ENCODE data around the gene ADAMTS16. TPM values are rescaled to one million over a fixed set of nuclear protein-coding genes. Genes with fewer than 3 reads are reported as not detected.

The ADAMTS16 gene
- total RNA-seq, 3 donors from 2014 or later (not counting 1 experiment from before 2014, with no cell fraction given): not detected

- Mint-ChIP-seq H3K4me3 (no peak overlapping the region), H3K4me1 (no peaks in the 10 kb centered on the region), H3K36me3 (no peaks in the 10 kb centered on the region), H3K27ac (no peak overlapping the region), H3K9me3 (peaks cover 3 to 5% of the 10 kb centered on the region in 2 donors), H3K27me3 (ENCODE audit: low read depth in 2 of 2) (no peaks in the 10 kb centered on the region)
- Histone ChIP-seq H3K36me3 (ENCODE audit: control insufficient read depth, insufficient read depth, low read length) (no peaks in the 10 kb centered on the region), H3K4me3 (ENCODE audit: low read length) (no peak overlapping the region), H3K27me3 (ENCODE audit: control insufficient read depth, insufficient read depth, low read length) (no peaks in the 10 kb centered on the region), H3K27ac (ENCODE audit: low read length) (no peak overlapping the region), H3K9me3 (ENCODE audit: control insufficient read depth, insufficient read depth, low read length) (peaks cover 3% of the 10 kb centered on the region), H3K4me1 (ENCODE audit: control insufficient read depth, insufficient read depth, low read length) (no peaks in the 10 kb centered on the region)
- no peak for DNase-seq
- ATAC-seq: no peak
- intact Hi-C loops (cut with micrococcal nuclease): no loop called here
- no peak for TF ChIP-seq CTCF (IDR thresholded peaks at IDR 0.05)
- WGBS (ENCODE audit: insufficient coverage): 89% methylated on average over 9 of the region's 10 CpGs
Measured at GRCh38 chr5:5341531-5342292, 201.6 kb downstream of the ADAMTS16 start.

GRCh38 chr5:5342784-5343183 lies 202.7 kb downstream of the ADAMTS16 start:
- Histone ChIP-seq H3K4me1 (ENCODE audit: control insufficient read depth, insufficient read depth, low read length) (no peaks in the 10 kb centered on the region), H3K27me3 (ENCODE audit: control insufficient read depth, insufficient read depth, low read length) (no peaks in the 10 kb centered on the region), H3K4me3 (ENCODE audit: low read length) (no peak overlapping the region), H3K9me3 (ENCODE audit: control insufficient read depth, insufficient read depth, low read length) (peaks cover 3% of the 10 kb centered on the region), H3K36me3 (ENCODE audit: control insufficient read depth, insufficient read depth, low read length) (no peaks in the 10 kb centered on the region), H3K27ac (ENCODE audit: low read length) (no peak overlapping the region)
- DNase-seq: no peak
- Mint-ChIP-seq H3K4me1 (peaks cover 0 to 5% of the 10 kb centered on the region in 2 donors), H3K36me3 (no peaks in the 10 kb centered on the region), H3K27me3 (ENCODE audit: low read depth in 2 of 2) (no peaks in the 10 kb centered on the region), H3K4me3 (no peak overlapping the region), H3K9me3 (peaks cover 3 to 5% of the 10 kb centered on the region in 2 donors), H3K27ac (no peak overlapping the region)
- ATAC-seq: no peak
- intact Hi-C loops (cut with micrococcal nuclease): no loop called here
- no peak for TF ChIP-seq CTCF (IDR thresholded peaks at IDR 0.05)

GRCh38 chr5:5343568-5343967 lies 203.4 kb downstream of the ADAMTS16 start:
- no peak overlapping the region for H3K27ac Mint-ChIP-seq
- WGBS (ENCODE audit: insufficient coverage): 85% methylated on average over 6 of the region's 6 CpGs

More at GRCh38 chr5:5343568-5343967, 203.4 kb downstream of the ADAMTS16 start:
- peaks cover 0 to 11% of the 10 kb centered on the region in 2 donors for H3K4me1 Mint-ChIP-seq
- H3K9me3 Mint-ChIP-seq: peaks cover 3 to 5% of the 10 kb centered on the region in 2 donors
- Histone ChIP-seq H3K36me3 (ENCODE audit: control insufficient read depth, insufficient read depth, low read length) (no peaks in the 10 kb centered on the region), H3K4me1 (ENCODE audit: control insufficient read depth, insufficient read depth, low read length) (peaks cover 7% of the 10 kb centered on the region), H3K4me3 (ENCODE audit: low read length) (no peak overlapping the region), H3K9me3 (ENCODE audit: control insufficient read depth, insufficient read depth, low read length) (peaks cover 3% of the 10 kb centered on the region), H3K27ac (ENCODE audit: low read length) (no peak overlapping the region), H3K27me3 (ENCODE audit: control insufficient read depth, insufficient read depth, low read length) (no peaks in the 10 kb centered on the region)
- ATAC-seq (no peak), DNase-seq (no peak)
- no peak overlapping the region for H3K4me3 Mint-ChIP-seq
- no peak for TF ChIP-seq CTCF (IDR thresholded peaks at IDR 0.05)
- intact Hi-C loops (cut with micrococcal nuclease): no loop called here
- H3K36me3 Mint-ChIP-seq: no peaks in the 10 kb centered on the region
- H3K27me3 Mint-ChIP-seq (ENCODE audit: low read depth in 2 of 2): no peaks in the 10 kb centered on the region

Measured in natural killer cell (primary cell).